MM.1S (cell line): ENCODE results near the gene ALG14.

Experiments used
- DNase-seq: peaks from one replicate; pipeline ENCODE4 v3.0.0-alpha.2; 2015
- H2AFZ ChIP-seq: fragments of 300-600 bp; sonication (generic); 2 replicates; pipeline ENCODE4 v1.6.0; 2016; ENCODE audit warnings: antibody characterized with exemption, low read length
- H3F3A ChIP-seq: fragments of 300-600 bp; sonication (generic); 2 replicates; pipeline ENCODE4 v1.6.1; 2016; ENCODE audit warnings: mild to moderate bottlenecking, antibody characterized with exemption, low read length, moderate library complexity, mixed read lengths; ENCODE audit not compliant: insufficient read depth
- H3K27ac ChIP-seq: fragments of 300-600 bp; sonication (generic); 2 replicates; pipeline ENCODE4 v1.5.1; 2016; ENCODE audit warnings: mild to moderate bottlenecking, low read length
- H3K27me3 ChIP-seq: fragments of 300-600 bp; sonication (generic); replicated peaks from 2 replicates; pipeline ENCODE4 v1.6.0; 2016; ENCODE audit warnings: low read length; ENCODE audit not compliant: insufficient read depth
- H3K36me3 ChIP-seq: fragments of 300-600 bp; sonication (generic); replicated peaks from 2 replicates; pipeline ENCODE4 v1.6.1; 2016; ENCODE audit warnings: mild to moderate bottlenecking, low read length, mixed read lengths; ENCODE audit not compliant: insufficient read depth
- H3K4me1 ChIP-seq: fragments of 300-600 bp; sonication (generic); 2 replicates; pipeline ENCODE4 v1.6.1; 2016; ENCODE audit warnings: low read length, mixed read lengths
- H3K4me2 ChIP-seq: fragments of 300-600 bp; sonication (generic); 2 replicates; pipeline ENCODE4 v1.6.0; 2016; ENCODE audit warnings: low read depth, low read length
- H3K4me3 ChIP-seq: fragments of 300-600 bp; sonication (generic); 2 replicates; pipeline ENCODE4 v1.5.1; 2016; ENCODE audit warnings: low read length, mixed read lengths
- H3K79me2 ChIP-seq: fragments of 300-600 bp; sonication (generic); 2 replicates; pipeline ENCODE4 v1.6.1; 2016; ENCODE audit warnings: mixed run types, low read length, mixed read lengths
- H3K9ac ChIP-seq: fragments of 300-600 bp; sonication (generic); 2 replicates; pipeline ENCODE4 v1.6.1; 2016; ENCODE audit warnings: low read length, mixed read lengths
- H3K9me2 ChIP-seq: fragments of 300-600 bp; sonication (generic); replicated peaks from 2 replicates; pipeline ENCODE4 v1.6.1; 2016; ENCODE audit warnings: mild to moderate bottlenecking, low read length, mixed read lengths; ENCODE audit not compliant: insufficient read depth
- H3K9me3 ChIP-seq: fragments of 300-600 bp; sonication (generic); replicated peaks from 2 replicates; pipeline ENCODE4 v1.6.1; 2016; ENCODE audit warnings: mild to moderate bottlenecking, low read length, mixed read lengths; ENCODE audit not compliant: insufficient read depth
- H4K20me1 ChIP-seq: fragments of 300-600 bp; sonication (generic); 2 replicates; pipeline ENCODE4 v1.6.1; 2016; ENCODE audit warnings: mild to moderate bottlenecking, low read length, moderate library complexity, mixed read lengths; ENCODE audit not compliant: insufficient read depth
- CTCF ChIP-seq: fragments of 300-600 bp; sonication (generic); IDR thresholded peaks from 2 replicates; pipeline ENCODE4 v1.5.1; 2016; ENCODE audit warnings: antibody characterized with exemption, low read length, mixed read lengths
- EZH2 ChIP-seq: fragments of 300-600 bp; sonication (generic); optimal IDR thresholded peaks from 2 replicates; pipeline ENCODE3; 2017; ENCODE audit warnings: low read depth, mild to moderate bottlenecking, antibody characterized with exemption, low read length, mixed read lengths
- EZH2phosphoT487 ChIP-seq: fragments of 300-600 bp; sonication (generic); IDR thresholded peaks from 2 replicates; pipeline ENCODE4 v1.6.1; 2018; ENCODE audit warnings: antibody characterized with exemption, low read length

The ALG14 gene

GRCh38 chr1:95027046-95027445 lies 45.7 kb downstream of the ALG14 start:
- Histone ChIP-seq H4K20me1 (no peaks in the 10 kb centered on the region), H2AFZ (no peak overlapping the region), H3K9me2 (no peaks in the 10 kb centered on the region), H3K9me3 (no peaks in the 10 kb centered on the region), H3K27ac (no peak overlapping the region), H3K27me3 (no peaks in the 10 kb centered on the region), H3K79me2 (no peaks in the 10 kb centered on the region), H3K4me2 (no peak overlapping the region), H3K9ac (no peak overlapping the region), H3K4me1 (no peaks in the 10 kb centered on the region), H3F3A (no peaks in the 10 kb centered on the region), H3K4me3 (no peak overlapping the region), H3K36me3 (no peaks in the 10 kb centered on the region)
- TF ChIP-seq CTCF (no peak), EZH2 (no peak), EZH2phosphoT487 (no peak)
- DNase-seq = no peak

DNA sequence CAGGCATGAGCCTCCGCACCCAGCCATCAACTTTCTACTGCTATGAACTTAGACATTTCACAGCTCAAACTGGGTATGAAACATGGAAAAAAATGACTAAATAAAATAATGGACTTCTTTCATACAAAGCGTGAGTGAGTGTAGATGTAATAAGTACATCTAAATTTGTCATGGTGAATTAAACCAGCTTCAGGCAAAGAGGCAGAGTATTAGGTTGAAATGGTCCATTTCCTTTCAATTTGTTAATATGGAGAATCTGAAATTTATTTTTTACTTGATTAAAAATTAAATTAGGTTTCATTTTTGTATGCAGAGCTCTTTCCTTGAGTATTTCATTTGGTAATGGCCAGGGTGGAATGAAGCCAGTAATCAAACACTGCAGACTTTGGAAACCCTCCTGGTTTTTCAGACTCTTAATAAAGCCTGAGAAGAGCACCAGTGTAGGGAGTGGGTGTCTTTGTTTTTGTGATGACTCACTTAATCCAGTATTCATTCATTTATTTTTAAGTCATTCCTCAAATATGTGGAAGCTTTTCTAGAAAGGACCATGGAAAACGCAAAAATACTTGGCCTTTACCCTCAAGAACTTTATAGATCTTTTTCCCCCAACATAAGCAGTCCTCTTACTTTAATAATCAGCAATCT lies 49.2 kb downstream of the ALG14 start:
- DNase-seq = no peak

GRCh38 chr1:95022644-95022926 lies 50.2 kb downstream of the ALG14 start:
- H3K9me3 ChIP-seq = no peaks in the 10 kb centered on the region
- no peaks in the 10 kb centered on the region for H3F3A ChIP-seq
- no peaks in the 10 kb centered on the region for H3K27me3 ChIP-seq
- H3K36me3 ChIP-seq = no peaks in the 10 kb centered on the region
- no peak overlapping the region for H3K9ac ChIP-seq
- no peak overlapping the region for H3K4me3 ChIP-seq
- no peak overlapping the region for H2AFZ ChIP-seq
- no peaks in the 10 kb centered on the region for H3K9me2 ChIP-seq
- DNase-seq = no peak
- no peaks in the 10 kb centered on the region for H3K4me1 ChIP-seq
- H4K20me1 ChIP-seq = no peaks in the 10 kb centered on the region
- H3K4me2 ChIP-seq = no peak overlapping the region
- no peaks in the 10 kb centered on the region for H3K79me2 ChIP-seq
- H3K27ac ChIP-seq = no peak overlapping the region
- TF ChIP-seq CTCF (no peak), EZH2 (no peak)

More for the DNA sequence above, 49.2 kb downstream of the ALG14 start:
- Histone ChIP-seq H3K79me2 (no peaks in the 10 kb centered on the region), H3K9me2 (no peaks in the 10 kb centered on the region), H3K9ac (no peak overlapping the region), H3K9me3 (no peaks in the 10 kb centered on the region), H3K36me3 (no peaks in the 10 kb centered on the region), H3K27ac (no peak overlapping the region), H3K4me2 (no peak overlapping the region), H3F3A (no peaks in the 10 kb centered on the region), H3K4me3 (no peak overlapping the region), H3K4me1 (no peaks in the 10 kb centered on the region), H2AFZ (no peak overlapping the region), H3K27me3 (no peaks in the 10 kb centered on the region), H4K20me1 (no peaks in the 10 kb centered on the region)
- no peak for TF ChIP-seq CTCF
- TF ChIP-seq EZH2 = no peak
- TF ChIP-seq EZH2phosphoT487 = no peak
